Lung (tissue), 12 donors: ENCODE measurements around the gene CDC23. TPM values are rescaled to one million over a fixed set of nuclear protein-coding genes. Genes with fewer than 3 reads are reported as not detected.

Experiments
- ATAC-seq: fragments of 200-7000 bp; cut with Tn5 transposase; one replicate; pipeline ENCODE4 v1.9.1; 2020; ENCODE audit warnings: moderate number of reproducible peaks; ENCODE audit not compliant: insufficient read depth, low FRiP score
- DNase-seq, 3 donors: peaks; one replicate each; pipeline ENCODE4 v3.0.0-alpha.2; 2013 to 2017
- H3K27ac ChIP-seq, 2 donors: one replicate each; pipeline ENCODE4 v1.5.1; 2013; ENCODE audit warnings: mild to moderate bottlenecking in 2 of 2, moderate library complexity in 2 of 2, control low read depth in 1 of 2, inconsistent platforms in 1 of 2, low read depth in 1 of 2, low read length in 1 of 2
- H3K27me3 ChIP-seq, 3 donors: one replicate each; pipeline ENCODE4 v1.5.1; 2013; ENCODE audit warnings: low read length in 2 of 3; ENCODE audit not compliant: control insufficient read depth in 3 of 3, insufficient read depth in 3 of 3
- H3K36me3 ChIP-seq, 4 donors: one replicate each; pipeline ENCODE4 v1.5.1; 2013; ENCODE audit warnings: low read length in 4 of 4, mild to moderate bottlenecking in 1 of 4, moderate library complexity in 1 of 4; ENCODE audit not compliant: control insufficient read depth in 4 of 4, insufficient read depth in 4 of 4
- H3K4me1 ChIP-seq, 5 donors: one replicate each; pipeline ENCODE4 v1.5.1; 2013; ENCODE audit warnings: low read length in 5 of 5, mild to moderate bottlenecking in 2 of 5, moderate library complexity in 1 of 5; ENCODE audit not compliant: control insufficient read depth in 5 of 5, insufficient read depth in 5 of 5
- H3K4me3 ChIP-seq: one replicate; pipeline ENCODE4 v1.5.1; 2013; ENCODE audit warnings: mild to moderate bottlenecking, control low read depth, moderate library complexity
- H3K9ac ChIP-seq, 2 donors: one replicate each; pipeline ENCODE4 v1.5.1; 2013; ENCODE audit warnings: low read length in 2 of 2, control low read depth in 1 of 2; ENCODE audit not compliant: insufficient read depth in 1 of 2
- H3K9me3 ChIP-seq, 4 donors: one replicate each; pipeline ENCODE4 v1.5.1; 2013; ENCODE audit warnings: low read length in 3 of 4, mild to moderate bottlenecking in 1 of 4, moderate library complexity in 1 of 4; ENCODE audit not compliant: control insufficient read depth in 4 of 4, insufficient read depth in 3 of 4
- CTCF ChIP-seq: IDR thresholded peaks from 2 replicates; pipeline ENCODE4 v1.5.1; 2012; ENCODE audit warnings: mild to moderate bottlenecking; ENCODE audit errors: control extremely low read depth, extremely low read depth
- WGBS, 2 donors: extraction: QIAGEN DNeasy Blood & Tissue Kit; methylation state at CpG; one replicate each; pipeline ENCODE4 v1.1.7; 2013; 5-methylcytosine and 5-hydroxymethylcytosine counted together
- polyA plus RNA-seq, 2 donors: library from polyadenylated mRNA; stranded (reverse); fragments of 200-250 nt; gene quantifications; one replicate each; pipeline ENCODE4 v1.2.1, GENCODE V29; 2013
- total RNA-seq, 2 donors: library from RNA; depleted of rRNA in 1 of 2; stranded (reverse); fragments of >200 nt in 1 of 2; gene quantifications; one replicate each; pipeline ENCODE4 v1.2.1, GENCODE V29; 2014 to 2021
- donor health status: control.
- donor health status: control.
- donor health status: Bipolar disorder and iron deficiency.
- donor health status: healthy.
- donor health status: DM: yes; HTN: yes; CAD: no.

CDC23 gene
- total and polyA plus RNA-seq, 4 donors = 9.9 to 41.8 (median 17.1) TPM

GRCh38 chr5:138177941-138178515 lies 35.1 kb downstream of the CDC23 start:
- no peak for TF ChIP-seq CTCF
- peaks cover 14 to 47% (median 23%) of the 10 kb centered on the region in 4 donors for H3K36me3 ChIP-seq
- peak overlapping the region; percentile 63 to 92 for H3K9ac ChIP-seq
- DNase-seq = peak; percentile 24 to 71 (median 61)
- ATAC-seq = no peak
- H3K27me3 ChIP-seq = no peaks in the 10 kb centered on the region
- peaks cover 0 to 25% (median 3%) of the 10 kb centered on the region in 5 donors for H3K4me1 ChIP-seq
- no peaks in the 10 kb centered on the region for H3K9me3 ChIP-seq
- 0% methylated on average over 16 of the region's 16 CpGs for WGBS, 2 donors
- peak overlapping the region; percentile 78 to 87 for H3K27ac ChIP-seq
- peak overlapping the region; percentile 95 for H3K4me3 ChIP-seq

- H3K4me1 ChIP-seq = no peaks in the 10 kb centered on the region
- no peak overlapping the region for H3K27ac ChIP-seq
Observed at GRCh38 chr5:138170299-138170698, 42.8 kb downstream of the CDC23 start.

GRCh38 chr5:138169124-138169523 lies 44.0 kb downstream of the CDC23 start:
- no peak for DNase-seq
- Histone ChIP-seq H3K27ac (no peak overlapping the region), H3K36me3 (peaks cover 46 to 70% (median 52%) of the 10 kb centered on the region in 4 donors), H3K4me3 (no peak overlapping the region), H3K4me1 (no peaks in the 10 kb centered on the region), H3K9me3 (no peaks in the 10 kb centered on the region), H3K27me3 (no peaks in the 10 kb centered on the region), H3K9ac (no peak overlapping the region)
- 91 to 93% methylated on average over 5 of the region's 5 CpGs for WGBS, 2 donors
- TF ChIP-seq CTCF = no peak
- ATAC-seq = no peak

More at GRCh38 chr5:138170299-138170698, 42.8 kb downstream of the CDC23 start:
- ATAC-seq = no peak
- no peak for TF ChIP-seq CTCF
- Histone ChIP-seq H3K9me3 (no peaks in the 10 kb centered on the region), H3K36me3 (peaks cover 42 to 66% (median 45%) of the 10 kb centered on the region in 4 donors), H3K9ac (no peak overlapping the region), H3K4me3 (no peak overlapping the region), H3K27me3 (no peaks in the 10 kb centered on the region)
- no peak for DNase-seq

- H3K27ac ChIP-seq = no peak overlapping the region
- DNase-seq = no peak
- no peaks in the 10 kb centered on the region for H3K4me1 ChIP-seq
- ATAC-seq = no peak
- H3K27me3 ChIP-seq = no peaks in the 10 kb centered on the region
- H3K9me3 ChIP-seq = no peaks in the 10 kb centered on the region
- TF ChIP-seq CTCF = no peak
- no peak overlapping the region for H3K9ac ChIP-seq
- no peak overlapping the region for H3K4me3 ChIP-seq
- peaks cover 63 to 81% (median 66%) of the 10 kb centered on the region in 4 donors for H3K36me3 ChIP-seq
Observed at GRCh38 chr5:138163721-138164120, 49.4 kb downstream of the CDC23 start.
